HG03342 (cell line): ENCODE measurements around the gene DDX39B.
"Not testable (repeated sequence)": the region's sequence is repeated elsewhere in the genome, so short reads cannot be mapped to it uniquely, and the experiment has no call there.

Experiments
- ATAC-seq: cut with Tn5 transposase; IDR thresholded peaks from one replicate; pipeline ENCODE4 v1.9.1; 2021; ENCODE audit warnings: mild to moderate bottlenecking, moderate library complexity; ENCODE audit not compliant: unreplicated experiment

Gene DDX39B

GRCh38 chr6:31541658-31542521 lies at the start of gene DDX39B:
Gene DDX39B (minus strand): TSS chr6:31542003. CDS start chr6:31540532, 1,471 bp downstream.
- ATAC-seq: peak; percentile 67

- not testable (repeated sequence) for ATAC-seq
Observed at GRCh38 chr6:31590691-31591090, 48.9 kb upstream of the DDX39B start.

- no peak for ATAC-seq
Observed at GRCh38 chr6:31588871-31589650, 47.3 kb upstream of the DDX39B start.

- no peak for ATAC-seq
Observed at GRCh38 chr6:31587791-31588777, 46.3 kb upstream of the DDX39B start.

- ATAC-seq: no peak
Observed at GRCh38 chr6:31586599-31587281, 44.9 kb upstream of the DDX39B start.

GRCh38 chr6:31586008-31586407 lies 44.2 kb upstream of the DDX39B start, which contains the start of gene LST1:
Gene LST1 (plus strand): TSS chr6:31586277. CDS start chr6:31587300, 1,023 bp downstream.
- ATAC-seq: no peak

GRCh38 chr6:31585491-31585890 lies 43.7 kb upstream of the DDX39B start:
- ATAC-seq: no peak

- no peak for ATAC-seq
Observed at GRCh38 chr6:31582230-31582643, 40.4 kb upstream of the DDX39B start, which contains the start of gene LTB. Gene LTB (minus strand): TSS chr6:31582424. CDS start chr6:31582417, 7 bp downstream.

- no peak for ATAC-seq
Observed at GRCh38 chr6:31581434-31582229, 39.8 kb upstream of the DDX39B start.

GRCh38 chr6:31580807-31581433 lies 39.1 kb upstream of the DDX39B start:
- peak; percentile 56 for ATAC-seq

GRCh38 chr6:31580438-31580740 lies 38.6 kb upstream of the DDX39B start:
- ATAC-seq: no peak

GRCh38 chr6:31579546-31580437 lies 38.0 kb upstream of the DDX39B start:
- no peak for ATAC-seq

GRCh38 chr6:31579119-31579505 lies 37.3 kb upstream of the DDX39B start:
- no peak for ATAC-seq

- ATAC-seq: no peak
Observed at GRCh38 chr6:31578184-31579118, 36.6 kb upstream of the DDX39B start.

- no peak for ATAC-seq
Observed at GRCh38 chr6:31577579-31577966, 35.8 kb upstream of the DDX39B start.

- ATAC-seq: no peak
Observed at GRCh38 chr6:31576897-31577578, 35.2 kb upstream of the DDX39B start.
